GM08714 (cell line): ENCODE results near the gene PDLIM5.
"Not testable (repeated sequence)": the region's sequence is repeated elsewhere in the genome, so short reads cannot be mapped to it uniquely, and the experiment has no call there.

ENCODE experiments used
- H3K4me3 ChIP-seq: fragments of 200-500 bp; sonication (Bioruptor generic); 2 replicates; pipeline ENCODE4 v1.5.1; 2014; ENCODE audit warnings: mild to moderate bottlenecking, low read length, inconsistent platforms
- ZNF274 ChIP-seq: IDR thresholded peaks from 2 replicates; pipeline ENCODE4 v1.6.1; 2012; ENCODE audit warnings: mild to moderate bottlenecking, low read depth, low read length

PDLIM5 gene

DNA sequence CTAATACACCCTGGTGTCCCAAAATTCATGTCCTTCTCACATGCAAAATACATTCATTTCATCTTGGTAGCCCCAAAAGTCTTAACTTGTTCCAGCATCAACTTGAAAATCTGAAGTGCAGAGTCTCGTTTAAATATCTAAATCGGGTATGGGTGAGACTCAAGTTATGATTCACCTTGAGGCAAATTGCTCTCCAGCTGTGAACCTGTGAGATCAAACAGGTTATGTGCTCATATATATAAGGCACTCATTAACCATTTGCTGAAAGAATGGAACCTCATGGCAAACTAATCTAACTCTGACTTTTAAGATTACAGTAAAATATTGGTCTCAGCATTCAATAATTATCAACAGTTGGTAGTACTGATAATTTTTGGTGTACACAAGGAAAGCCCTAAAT is 55.5 kb downstream of the PDLIM5 start:
- no peak for TF ChIP-seq ZNF274
- no peak overlapping the region for H3K4me3 ChIP-seq

- H3K4me3 ChIP-seq = no peak overlapping the region
- TF ChIP-seq ZNF274 = no peak
Observed at GRCh38 chr4:94507708-94508107, 56.0 kb downstream of the PDLIM5 start.

GRCh38 chr4:94508296-94508695 is 56.6 kb downstream of the PDLIM5 start:
- no peak for TF ChIP-seq ZNF274
- no peak overlapping the region for H3K4me3 ChIP-seq

DNA sequence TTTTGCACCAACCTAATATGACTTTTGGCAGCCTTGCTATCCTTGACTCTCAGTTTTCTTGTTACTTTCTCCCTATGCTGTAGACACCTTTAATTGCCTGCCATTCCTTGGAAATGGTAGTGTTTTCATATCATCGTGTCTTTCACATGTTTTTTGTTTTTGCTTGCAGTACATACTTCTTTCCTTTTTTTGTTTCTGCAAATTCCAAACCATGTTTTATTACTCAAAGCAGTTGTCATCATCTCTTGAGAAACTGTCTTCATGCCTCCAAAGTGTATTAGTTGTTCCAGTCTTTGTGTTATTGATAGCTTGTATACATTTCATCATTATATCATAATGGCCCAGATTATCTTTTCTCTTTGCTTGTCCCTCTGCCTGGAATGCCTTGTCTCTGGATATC is 57.1 kb downstream of the PDLIM5 start:
- no peak for TF ChIP-seq ZNF274
- H3K4me3 ChIP-seq = no peak overlapping the region

DNA sequence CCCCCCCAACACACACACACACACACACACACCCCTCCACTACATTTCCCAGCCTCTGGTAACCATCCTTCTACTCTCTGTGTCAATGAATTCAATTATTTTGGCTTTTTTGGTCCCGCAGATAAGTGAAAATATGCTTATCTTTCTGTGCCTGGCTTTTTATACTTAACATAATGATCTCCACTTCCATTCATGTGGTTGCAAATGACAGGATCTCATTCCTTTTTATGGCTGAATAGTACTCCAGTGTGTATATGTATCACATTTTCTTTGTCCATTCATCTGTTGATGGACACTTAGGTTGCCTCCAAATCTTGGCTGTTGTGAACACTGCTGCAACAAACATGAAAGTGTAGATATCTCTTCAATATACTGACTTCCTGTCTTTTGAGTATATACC is 59.8 kb downstream of the PDLIM5 start:
- TF ChIP-seq ZNF274 = no peak
- no peak overlapping the region for H3K4me3 ChIP-seq

GRCh38 chr4:94513532-94513931 is 61.8 kb downstream of the PDLIM5 start:
- not testable (repeated sequence) for H3K4me3 ChIP-seq

- H3K4me3 ChIP-seq = no peak overlapping the region
- TF ChIP-seq ZNF274 = no peak
Observed at GRCh38 chr4:94515365-94515764, 63.6 kb downstream of the PDLIM5 start.

DNA sequence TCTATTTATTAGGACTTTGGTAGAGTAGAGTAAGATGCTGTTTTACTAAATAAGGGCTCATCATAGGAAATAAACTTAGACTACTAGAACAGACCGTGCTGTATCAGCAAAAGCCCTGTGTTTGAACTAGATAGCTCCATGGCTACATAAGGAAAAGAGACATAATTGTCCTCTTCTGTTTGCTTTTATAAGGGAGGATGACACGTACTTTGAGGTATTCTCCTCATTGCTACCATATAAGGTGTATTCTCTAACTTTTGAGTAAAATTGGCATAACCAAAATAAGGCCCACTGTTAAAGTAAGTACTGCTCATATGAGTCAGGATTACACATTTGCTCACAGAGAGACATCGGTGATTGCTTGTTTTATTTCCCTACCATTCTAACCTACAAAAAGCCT is 64.3 kb downstream of the PDLIM5 start:
- no peak for TF ChIP-seq ZNF274
- no peak overlapping the region for H3K4me3 ChIP-seq

DNA sequence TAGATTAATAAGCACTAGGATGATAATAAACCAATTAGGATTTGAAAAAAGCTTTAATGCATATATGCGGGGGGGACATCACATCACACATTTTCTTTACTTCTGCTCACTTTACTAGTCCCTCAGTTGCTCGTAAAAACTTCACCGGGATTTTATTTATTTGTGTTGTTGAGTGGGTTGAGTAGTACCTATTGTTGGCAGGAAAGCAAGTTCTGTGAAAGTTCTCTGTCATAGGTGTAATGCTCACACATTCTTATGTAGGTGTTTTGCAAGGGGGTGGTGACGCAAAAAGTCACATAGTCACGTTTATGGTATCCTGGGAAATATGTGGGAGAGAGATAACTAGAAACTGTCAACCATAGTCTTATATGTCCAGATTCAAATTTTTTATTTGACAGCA is 65.3 kb downstream of the PDLIM5 start:
- TF ChIP-seq ZNF274 = no peak
- H3K4me3 ChIP-seq = no peak overlapping the region

DNA sequence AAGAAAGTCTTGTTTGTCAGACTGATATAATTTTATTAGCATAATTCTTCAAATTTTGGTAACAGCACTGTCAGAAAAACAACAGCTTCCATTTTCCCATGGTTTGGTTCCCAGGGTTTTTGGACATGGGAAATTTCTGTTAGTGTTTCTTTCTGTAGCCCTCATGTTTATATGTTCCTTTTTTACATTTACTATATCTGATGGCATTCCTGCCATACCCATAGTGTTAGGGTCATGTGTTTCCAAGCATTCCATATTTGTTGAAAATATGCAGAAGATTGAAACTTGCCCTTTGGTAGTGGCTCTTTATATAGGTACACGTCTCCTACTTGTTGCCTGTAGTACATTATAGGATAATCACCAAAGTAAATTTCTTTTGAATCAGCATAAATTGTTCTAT is 65.8 kb downstream of the PDLIM5 start:
- no peak overlapping the region for H3K4me3 ChIP-seq
- no peak for TF ChIP-seq ZNF274

GRCh38 chr4:94519019-94519418 is 67.3 kb downstream of the PDLIM5 start:
- TF ChIP-seq ZNF274 = no peak

GRCh38 chr4:94519925-94520789 is 68.4 kb downstream of the PDLIM5 start:
- no peak overlapping the region for H3K4me3 ChIP-seq
- TF ChIP-seq ZNF274 = no peak

More at GRCh38 chr4:94519019-94519418, 67.3 kb downstream of the PDLIM5 start:
- H3K4me3 ChIP-seq = no peak overlapping the region

DNA sequence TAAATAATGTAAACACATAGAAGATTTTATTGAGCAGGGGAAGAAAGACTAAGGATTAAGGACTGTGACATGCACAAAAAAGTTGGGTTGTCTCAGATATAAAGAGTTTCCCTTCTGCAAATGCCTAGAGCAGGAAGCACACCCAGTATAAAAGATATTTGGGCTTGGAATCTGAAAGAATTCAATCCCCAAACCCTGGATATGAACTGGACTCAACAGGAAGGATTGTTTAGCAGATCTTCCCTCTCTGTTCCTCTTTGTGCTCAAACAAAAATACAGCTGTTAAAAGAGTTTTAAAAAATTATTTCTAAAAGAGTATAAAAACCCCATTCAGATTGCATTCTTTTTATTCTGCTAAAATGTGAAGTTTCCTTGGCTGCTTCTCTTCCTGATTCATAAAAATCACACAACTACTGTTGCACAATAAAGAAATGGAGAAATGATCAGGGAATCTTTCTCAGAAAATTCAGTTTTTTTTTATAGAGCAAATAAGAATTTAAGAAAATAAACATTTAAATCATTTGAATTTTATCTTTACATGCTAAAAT is 71.4 kb downstream of the PDLIM5 start:
- TF ChIP-seq ZNF274 = no peak
- H3K4me3 ChIP-seq = no peak overlapping the region

GRCh38 chr4:94523617-94524016 is 71.9 kb downstream of the PDLIM5 start:
- no peak for TF ChIP-seq ZNF274
- H3K4me3 ChIP-seq = no peak overlapping the region

- no peak overlapping the region for H3K4me3 ChIP-seq
- no peak for TF ChIP-seq ZNF274
Observed at GRCh38 chr4:94525993-94526728, 74.4 kb downstream of the PDLIM5 start.
